HL-60/S4 treated with phorbol 12-myristate 13-acetate at 8.2 ng/mL for 4 days and 3 days (cell line): ENCODE results near the gene OR2B2.

Source experiments
- in situ Hi-C: fragments of 300-500 bp; cut with MboI; formaldehyde crosslinking; loops from 2 replicates; pipeline ENCODE4 v1.15.0; 2022; ENCODE audit warnings: low sequenced_read_pairs

The OR2B2 gene

GRCh38 chr6:27870291-27870870 is 41.8 kb downstream of the OR2B2 start:
- in situ Hi-C loops = loop anchor here (25.0 kb wide), 1 partner anchor 1683 kb away; a partner anchor contains a TSS

- in situ Hi-C loops = loop anchor here (25.0 kb wide), 1 partner anchor 1681 kb away; a partner anchor contains a TSS
These were observed 43.9 kb downstream of the OR2B2 start for GRCh38 chr6:27868311-27868710.

- in situ Hi-C loops = loop anchor here (25.0 kb wide), 1 partner anchor 1681 kb away; a partner anchor contains a TSS
These were observed 44.3 kb downstream of the OR2B2 start for GRCh38 chr6:27867945-27868300.

DNA sequence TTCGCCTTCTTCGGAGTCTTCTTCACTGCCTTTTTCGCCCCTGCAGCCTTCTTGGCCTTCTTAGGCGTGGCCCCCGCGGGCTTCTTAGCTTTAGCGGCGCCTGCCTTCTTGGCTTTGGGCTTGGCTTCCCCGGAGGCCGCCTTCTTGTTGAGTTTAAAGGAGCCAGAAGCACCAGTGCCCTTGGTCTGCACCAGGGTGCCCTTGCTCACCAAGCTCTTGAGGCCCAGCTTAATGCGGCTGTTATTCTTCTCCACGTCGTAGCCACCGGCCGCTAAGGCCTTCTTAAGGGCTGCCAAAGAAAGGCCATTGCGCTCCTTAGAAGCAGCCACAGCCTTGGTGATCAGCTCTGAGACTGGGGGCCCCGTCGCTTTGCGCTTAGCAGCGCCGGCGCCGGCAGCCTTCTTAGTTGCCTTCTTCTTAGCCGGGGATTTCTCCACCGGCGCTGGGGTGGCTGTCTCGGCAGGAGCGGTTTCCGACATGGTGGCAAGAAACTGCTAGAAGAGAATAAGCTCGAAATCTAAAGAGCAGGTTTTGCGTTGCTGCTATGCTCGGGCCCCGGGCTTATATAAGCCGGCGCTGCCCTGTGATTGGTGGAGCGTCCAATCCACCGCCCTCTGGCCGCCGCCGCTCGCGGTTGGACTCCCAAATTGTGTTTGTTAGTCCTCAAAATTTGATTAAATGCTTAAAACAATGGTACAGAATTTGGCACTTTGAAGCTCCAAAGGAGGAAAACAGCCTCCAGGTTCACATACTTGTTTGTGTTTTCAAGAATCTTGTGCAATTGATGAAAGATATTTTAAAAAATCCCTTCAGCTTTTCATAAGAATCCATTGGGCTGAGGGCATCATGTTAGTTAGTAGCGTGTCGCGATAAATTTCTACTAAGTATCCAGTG is 44.9 kb downstream of the OR2B2 start:
- in situ Hi-C loops = loop anchor here (25.0 kb wide), 1 partner anchor 1680 kb away; a partner anchor contains a TSS

DNA sequence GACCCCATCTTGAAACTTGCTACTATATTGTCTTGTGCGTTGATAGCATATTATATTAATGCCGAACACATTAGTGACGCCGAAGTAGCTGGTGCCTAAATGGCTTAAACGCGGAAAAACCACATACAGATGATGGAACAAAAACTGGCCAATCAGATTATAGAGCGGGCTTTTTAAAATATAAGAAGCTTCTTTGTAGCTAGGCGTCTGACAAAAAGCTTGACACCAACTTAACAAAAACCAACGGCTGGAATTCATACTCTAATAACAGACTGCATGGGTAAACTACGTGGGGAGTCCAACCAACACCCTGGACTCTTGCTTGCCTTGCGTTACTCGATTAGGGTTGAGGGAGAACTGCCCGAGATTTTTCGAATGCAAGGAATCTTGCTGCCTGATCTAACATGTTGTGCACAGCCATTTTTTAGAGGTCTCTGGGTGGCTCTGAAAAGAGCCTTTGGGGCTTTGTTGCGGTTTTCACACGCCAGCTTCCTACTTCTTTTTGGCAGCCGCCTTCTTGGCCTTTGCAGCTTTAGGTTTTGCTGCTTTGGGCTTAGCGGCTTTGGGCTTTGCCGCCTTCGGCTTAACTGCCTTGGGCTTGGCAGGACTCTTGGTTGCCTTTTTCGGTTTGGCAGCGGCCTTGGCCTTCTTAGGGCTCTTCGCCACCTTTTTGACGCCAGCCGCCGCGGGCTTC is 45.7 kb downstream of the OR2B2 start:
- in situ Hi-C loops = loop anchor here (25.0 kb wide), 1 partner anchor 1679 kb away; a partner anchor contains a TSS

DNA sequence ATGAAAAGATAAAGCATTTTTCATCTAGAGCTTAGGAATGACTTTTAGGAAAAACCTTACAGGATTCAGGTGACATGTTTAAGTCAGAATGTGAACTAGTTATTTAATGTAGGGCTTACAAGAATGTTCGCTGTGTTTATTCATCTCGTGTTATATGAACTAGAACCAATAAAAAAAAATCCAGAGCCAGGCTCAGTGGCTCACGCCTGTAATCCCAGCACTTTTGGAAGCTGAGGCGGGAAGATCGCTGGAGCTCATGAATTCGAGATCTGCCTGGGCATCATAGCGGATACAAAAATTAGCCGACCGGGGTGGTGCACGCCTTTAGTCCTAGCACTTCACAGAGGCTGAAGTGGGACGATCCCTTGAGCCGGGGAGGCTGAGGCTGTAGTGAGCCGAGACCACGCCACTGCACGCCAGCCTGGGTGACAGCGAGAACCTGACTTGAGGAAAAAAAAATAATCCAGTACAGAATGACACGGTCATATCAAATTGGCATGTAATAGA is 46.3 kb downstream of the OR2B2 start:
- in situ Hi-C loops = loop anchor here (25.0 kb wide), 1 partner anchor 1679 kb away; a partner anchor contains a TSS

GRCh38 chr6:27864906-27865849 is 47.0 kb downstream of the OR2B2 start:
- in situ Hi-C loops = loop anchor here (25.0 kb wide), 1 partner anchor 1678 kb away; a partner anchor contains a TSS

- in situ Hi-C loops = loop anchor here (25.0 kb wide), 1 partner anchor 1677 kb away; a partner anchor contains a TSS
These were observed 48.0 kb downstream of the OR2B2 start for GRCh38 chr6:27863962-27864905.

GRCh38 chr6:27862396-27863066 is 49.7 kb downstream of the OR2B2 start:
- in situ Hi-C loops = loop anchor here (25.0 kb wide), 1 partner anchor 1675 kb away; a partner anchor contains a TSS

DNA sequence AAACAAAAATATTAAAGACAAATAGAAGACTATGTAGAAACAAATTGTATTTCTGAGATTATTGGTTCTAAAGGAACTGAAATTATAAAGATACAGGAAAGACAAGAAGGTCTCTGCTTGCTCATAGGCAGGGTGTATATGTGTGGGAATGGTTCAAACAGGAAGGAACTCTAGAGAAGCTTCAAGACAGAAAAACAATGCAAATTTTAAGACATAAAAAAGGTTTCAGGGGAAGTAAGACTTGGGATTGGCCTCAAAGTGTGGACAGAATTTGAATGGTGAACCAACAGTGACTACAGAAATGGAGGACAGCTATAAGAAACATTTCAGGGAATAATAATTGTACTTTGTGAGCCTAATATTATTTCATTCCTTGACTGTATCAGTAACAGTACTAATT is 50.3 kb downstream of the OR2B2 start:
- in situ Hi-C loops = loop anchor here (25.0 kb wide), 1 partner anchor 1675 kb away; a partner anchor contains a TSS

GRCh38 chr6:27861276-27861840 is 50.8 kb downstream of the OR2B2 start:
- in situ Hi-C loops = loop anchor here (25.0 kb wide), 1 partner anchor 1674 kb away; a partner anchor contains a TSS
